WTC11 (cell line): ENCODE measurements around the gene OSM. TPM values are rescaled to one million over a fixed set of nuclear protein-coding genes. Genes with fewer than 3 reads are reported as not detected.

ENCODE experiments used
- ATAC-seq: fragments of 200-7000 bp; cut with Tn5 transposase; 2 replicates; pipeline ENCODE4 v1.10.0; 2021; ENCODE audit warnings: mild to moderate bottlenecking, moderate library complexity
- CTCF ChIA-PET: fragments of 300-600 bp; sonication (Branson Sonifier 250); formaldehyde crosslinking; loops from one replicate; lab custom pipeline; 2021; ENCODE audit warnings: antibody characterized with exemption; lab: Charles Lee
- POLR2A ChIA-PET: fragments of 350-600 bp; sonication (Branson Sonifier 250); formaldehyde crosslinking; loops from one replicate; lab custom pipeline; 2021; ENCODE audit warnings: antibody characterized with exemption; lab: Charles Lee
- DNase-seq: peaks from one replicate; pipeline ENCODE4 v3.0.0; 2021; ENCODE audit warnings: low spot score
- H3K27ac Mint-ChIP-seq: 2 replicates; pipeline ENCODE4 v1.8.0; 2021; ENCODE audit warnings: mixed read lengths
- H3K27me3 Mint-ChIP-seq: 2 replicates; pipeline ENCODE4 v1.8.0; 2021; ENCODE audit warnings: low read depth, mild to moderate bottlenecking, moderate library complexity, mixed read lengths
- H3K36me3 Mint-ChIP-seq: 2 replicates; pipeline ENCODE4 v1.8.0; 2021; ENCODE audit warnings: mixed read lengths
- H3K4me1 Mint-ChIP-seq: 2 replicates; pipeline ENCODE4 v1.8.0; 2022; ENCODE audit warnings: mixed read lengths
- H3K4me3 Mint-ChIP-seq: 2 replicates; pipeline ENCODE4 v1.8.0; 2021; ENCODE audit warnings: mild to moderate bottlenecking, moderate library complexity, mixed read lengths
- H3K9me3 Mint-ChIP-seq: 2 replicates; pipeline ENCODE4 v1.8.0; 2021; ENCODE audit warnings: mixed read lengths
- GABPB1 ChIP-seq: sonication (generic); formaldehyde crosslinking; IDR thresholded peaks from 2 replicates; pipeline ENCODE4 v1.8.1; 2023; ENCODE audit warnings: mild to moderate bottlenecking, missing genetic modification reagents
- HMGA2 ChIP-seq: fragments of 250-450 bp; sonication (Bioruptor Pico); IDR thresholded peaks from 2 replicates; pipeline ENCODE4 v1.4.0; 2021; ENCODE audit warnings: mild to moderate bottlenecking, moderate library complexity
- IRF2 ChIP-seq: sonication (generic); formaldehyde crosslinking; IDR thresholded peaks from 2 replicates; pipeline ENCODE4 v1.8.0; 2022; ENCODE audit warnings: low read depth, missing genetic modification reagents, borderline replicate concordance
- JAZF1 ChIP-seq: fragments of 250-450 bp; sonication (Bioruptor Pico); IDR thresholded peaks from 2 replicates; pipeline ENCODE4 v1.9.0; 2021; ENCODE audit warnings: moderate library complexity, mild to moderate bottlenecking, inconsistent platforms
- KAT7 ChIP-seq: sonication (generic); formaldehyde crosslinking; IDR thresholded peaks from 2 replicates; pipeline ENCODE4 v1.8.1; 2023; ENCODE audit warnings: missing genetic modification reagents, mild to moderate bottlenecking, borderline replicate concordance
- MXD4 ChIP-seq: fragments of 250-450 bp; sonication (Bioruptor Pico); IDR thresholded peaks from 2 replicates; pipeline ENCODE4 v1.8.0; 2021; ENCODE audit warnings: mild to moderate bottlenecking, moderate library complexity, borderline replicate concordance
- OVOL2 ChIP-seq: fragments of 250-450 bp; sonication (Bioruptor Pico); IDR thresholded peaks from 2 replicates; pipeline ENCODE4 v1.9.0; 2021; ENCODE audit warnings: mild to moderate bottlenecking, borderline replicate concordance
- PRRX2 ChIP-seq: fragments of 250-450 bp; sonication (Bioruptor Pico); IDR thresholded peaks from 2 replicates; pipeline ENCODE4 v1.8.0; 2021; ENCODE audit warnings: mild to moderate bottlenecking
- RELA ChIP-seq: sonication (generic); formaldehyde crosslinking; IDR thresholded peaks from 2 replicates; pipeline ENCODE4 v1.8.1; 2022; ENCODE audit warnings: missing genetic modification reagents, mild to moderate bottlenecking, borderline replicate concordance
- RORB ChIP-seq: fragments of 250-450 bp; sonication (Bioruptor Pico); IDR thresholded peaks from 2 replicates; pipeline ENCODE4 v1.9.0; 2021; ENCODE audit warnings: mild to moderate bottlenecking
- SMAD3 ChIP-seq: sonication (generic); formaldehyde crosslinking; IDR thresholded peaks from 2 replicates; pipeline ENCODE4 v1.8.0; 2022; ENCODE audit warnings: missing genetic modification reagents, mild to moderate bottlenecking, borderline replicate concordance
- TP53 ChIP-seq: sonication (generic); formaldehyde crosslinking; IDR thresholded peaks from 2 replicates; pipeline ENCODE4 v1.8.1; 2023; ENCODE audit warnings: mild to moderate bottlenecking, missing genetic modification reagents
- ZNF263 ChIP-seq: sonication (generic); formaldehyde crosslinking; IDR thresholded peaks from 2 replicates; pipeline ENCODE4 v1.8.1; 2022; ENCODE audit warnings: low read depth, mild to moderate bottlenecking, moderate library complexity, missing genetic modification reagents
- ZNF317 ChIP-seq: sonication (generic); formaldehyde crosslinking; IDR thresholded peaks from 2 replicates; pipeline ENCODE4 v1.8.1; 2023; ENCODE audit warnings: low read depth, mild to moderate bottlenecking, moderate library complexity, missing genetic modification reagents, borderline replicate concordance
- total RNA-seq: library from RNA; stranded (reverse); gene quantifications from 3 replicates; pipeline ENCODE4 v1.2.3, GENCODE V29; 2021
- TF ChIP-seq, protein P1 (sequence below): sonication (generic); formaldehyde crosslinking; IDR thresholded peaks from 2 replicates; pipeline ENCODE4 v1.8.1; 2022; ENCODE audit warnings: missing genetic modification reagents, borderline replicate concordance
- TF ChIP-seq, protein P2 (sequence below): sonication (generic); formaldehyde crosslinking; IDR thresholded peaks from 2 replicates; pipeline ENCODE4 v1.8.1; 2022; ENCODE audit warnings: low read depth, missing genetic modification reagents, borderline replicate concordance
- TF ChIP-seq, protein P3 (sequence below): fragments of 250-450 bp; sonication (Bioruptor Pico); conservative IDR thresholded peaks from 2 replicates; pipeline ENCODE4 v1.9.0; 2021; ENCODE audit warnings: mild to moderate bottlenecking
- TF ChIP-seq, protein P4 (sequence below): sonication (generic); formaldehyde crosslinking; conservative IDR thresholded peaks from 2 replicates; pipeline ENCODE4 v1.8.1; 2023; ENCODE audit warnings: mild to moderate bottlenecking, low read depth, missing genetic modification reagents, moderate library complexity
- TF ChIP-seq, protein P5 (sequence below): sonication (generic); formaldehyde crosslinking; conservative IDR thresholded peaks from 2 replicates; pipeline ENCODE4 v1.8.1; 2022; ENCODE audit warnings: mild to moderate bottlenecking, missing genetic modification reagents
- TF ChIP-seq, protein P6 (sequence below): sonication (generic); formaldehyde crosslinking; IDR thresholded peaks from 2 replicates; pipeline ENCODE4 v1.8.0; 2023; ENCODE audit warnings: missing genetic modification reagents

The OSM gene
- total RNA-seq, 1 experiment from 2014 or later, result not detected

DNA sequence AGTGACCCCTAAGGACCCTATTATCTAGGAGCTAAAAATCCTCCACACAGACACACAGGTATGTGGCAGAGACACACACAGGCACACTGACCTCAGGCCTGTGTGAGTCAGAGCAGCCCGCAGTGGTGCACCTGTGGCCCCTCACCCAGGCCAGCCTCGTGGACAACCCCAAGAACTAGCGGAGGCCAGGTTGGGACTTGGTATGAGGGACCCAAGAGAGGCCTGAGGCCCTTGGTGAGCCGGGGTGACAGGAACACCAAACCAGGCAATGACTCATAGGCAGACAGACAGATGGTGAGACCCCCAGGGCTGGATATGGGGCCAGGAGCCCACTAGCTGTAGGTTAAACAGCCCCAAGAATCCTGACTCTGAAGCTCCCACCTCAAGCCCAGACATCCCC is 16.7 kb upstream of the OSM start:
- Mint-ChIP-seq H3K4me3 (no peak overlapping the region), H3K4me1 (peaks cover 4% of the 10 kb centered on the region), H3K27ac (no peak overlapping the region), H3K36me3 (no peaks in the 10 kb centered on the region), H3K9me3 (no peaks in the 10 kb centered on the region), H3K27me3 (peaks cover 3% of the 10 kb centered on the region)
- no peak for ATAC-seq
- ChIA-PET CTCF (interaction anchor here (3.6 to 3.7 kb wide), 2 partner anchors 20 to 27 kb away, joined by 18 to 25 read pairs; no protein-coding TSS in a partner anchor), POLR2A (interaction anchor here (0.6 to 1.1 kb wide), 2 partner anchors 13 to 258 kb away, joined by 3 read pairs; no protein-coding TSS in a partner anchor)
- no peak for DNase-seq
- TF ChIP-seq, protein P1, sequence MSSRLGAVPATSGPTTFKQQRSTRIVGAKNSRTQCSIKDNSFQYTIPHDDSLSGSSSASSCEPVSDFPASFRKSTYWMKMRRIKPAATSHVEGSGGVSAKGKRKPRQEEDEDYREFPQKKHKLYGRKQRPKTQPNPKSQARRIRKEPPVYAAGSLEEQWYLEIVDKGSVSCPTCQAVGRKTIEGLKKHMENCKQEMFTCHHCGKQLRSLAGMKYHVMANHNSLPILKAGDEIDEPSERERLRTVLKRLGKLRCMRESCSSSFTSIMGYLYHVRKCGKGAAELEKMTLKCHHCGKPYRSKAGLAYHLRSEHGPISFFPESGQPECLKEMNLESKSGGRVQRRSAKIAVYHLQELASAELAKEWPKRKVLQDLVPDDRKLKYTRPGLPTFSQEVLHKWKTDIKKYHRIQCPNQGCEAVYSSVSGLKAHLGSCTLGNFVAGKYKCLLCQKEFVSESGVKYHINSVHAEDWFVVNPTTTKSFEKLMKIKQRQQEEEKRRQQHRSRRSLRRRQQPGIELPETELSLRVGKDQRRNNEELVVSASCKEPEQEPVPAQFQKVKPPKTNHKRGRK (CRISPR knock-in tag), result no peak
- TF ChIP-seq, protein P2, sequence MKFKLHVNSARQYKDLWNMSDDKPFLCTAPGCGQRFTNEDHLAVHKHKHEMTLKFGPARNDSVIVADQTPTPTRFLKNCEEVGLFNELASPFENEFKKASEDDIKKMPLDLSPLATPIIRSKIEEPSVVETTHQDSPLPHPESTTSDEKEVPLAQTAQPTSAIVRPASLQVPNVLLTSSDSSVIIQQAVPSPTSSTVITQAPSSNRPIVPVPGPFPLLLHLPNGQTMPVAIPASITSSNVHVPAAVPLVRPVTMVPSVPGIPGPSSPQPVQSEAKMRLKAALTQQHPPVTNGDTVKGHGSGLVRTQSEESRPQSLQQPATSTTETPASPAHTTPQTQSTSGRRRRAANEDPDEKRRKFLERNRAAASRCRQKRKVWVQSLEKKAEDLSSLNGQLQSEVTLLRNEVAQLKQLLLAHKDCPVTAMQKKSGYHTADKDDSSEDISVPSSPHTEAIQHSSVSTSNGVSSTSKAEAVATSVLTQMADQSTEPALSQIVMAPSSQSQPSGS (CRISPR knock-in tag), result no peak
- TF ChIP-seq HMGA2 (CRISPR knock-in tag) (no peak), MXD4 (no peak), IRF2 (CRISPR knock-in tag) (no peak), OVOL2 (CRISPR knock-in tag) (no peak), RELA (CRISPR knock-in tag) (no peak), KAT7 (no peak), SMAD3 (CRISPR knock-in tag) (no peak), JAZF1 (CRISPR knock-in tag) (no peak), ZNF317 (CRISPR knock-in tag) (no peak), PRRX2 (no peak), RORB (CRISPR knock-in tag) (no peak), TP53 (CRISPR knock-in tag) (no peak), ZNF263 (CRISPR knock-in tag) (no peak), GABPB1 (no peak)
- TF ChIP-seq, protein P3, sequence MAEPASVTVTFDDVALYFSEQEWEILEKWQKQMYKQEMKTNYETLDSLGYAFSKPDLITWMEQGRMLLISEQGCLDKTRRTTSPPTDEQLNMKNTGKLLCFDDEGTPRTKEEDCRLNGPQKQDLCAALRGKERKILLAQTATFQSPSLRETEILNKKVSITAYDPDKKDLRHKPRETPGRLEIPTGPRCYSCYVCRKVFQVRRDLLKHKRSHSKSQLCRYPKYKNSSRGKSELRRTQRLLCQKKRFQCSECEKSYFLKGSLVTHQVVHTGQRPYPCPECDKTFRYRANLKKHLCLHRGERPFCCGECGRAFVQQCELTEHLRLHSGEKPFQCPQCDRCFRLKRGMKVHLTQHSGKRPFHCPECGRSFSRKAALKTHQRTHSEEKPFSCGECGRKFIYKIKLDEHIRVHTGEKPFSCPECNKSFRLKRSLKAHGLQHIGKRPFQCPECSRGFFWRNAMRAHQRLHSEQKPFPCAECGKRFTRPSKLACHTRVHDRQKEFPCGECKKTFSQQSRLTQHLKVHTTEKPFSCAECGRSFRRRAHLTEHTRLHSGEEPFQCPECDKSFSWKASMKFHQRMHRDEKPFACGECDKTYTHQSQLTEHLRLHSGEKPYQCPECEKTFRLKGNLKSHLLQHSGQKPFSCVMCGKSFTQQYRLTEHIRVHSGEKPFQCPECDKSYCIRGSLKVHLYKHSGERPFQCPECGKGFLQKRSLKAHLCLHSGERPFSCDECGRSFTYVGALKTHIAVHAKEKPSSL (CRISPR knock-in tag), result no peak
- TF ChIP-seq, protein P4, sequence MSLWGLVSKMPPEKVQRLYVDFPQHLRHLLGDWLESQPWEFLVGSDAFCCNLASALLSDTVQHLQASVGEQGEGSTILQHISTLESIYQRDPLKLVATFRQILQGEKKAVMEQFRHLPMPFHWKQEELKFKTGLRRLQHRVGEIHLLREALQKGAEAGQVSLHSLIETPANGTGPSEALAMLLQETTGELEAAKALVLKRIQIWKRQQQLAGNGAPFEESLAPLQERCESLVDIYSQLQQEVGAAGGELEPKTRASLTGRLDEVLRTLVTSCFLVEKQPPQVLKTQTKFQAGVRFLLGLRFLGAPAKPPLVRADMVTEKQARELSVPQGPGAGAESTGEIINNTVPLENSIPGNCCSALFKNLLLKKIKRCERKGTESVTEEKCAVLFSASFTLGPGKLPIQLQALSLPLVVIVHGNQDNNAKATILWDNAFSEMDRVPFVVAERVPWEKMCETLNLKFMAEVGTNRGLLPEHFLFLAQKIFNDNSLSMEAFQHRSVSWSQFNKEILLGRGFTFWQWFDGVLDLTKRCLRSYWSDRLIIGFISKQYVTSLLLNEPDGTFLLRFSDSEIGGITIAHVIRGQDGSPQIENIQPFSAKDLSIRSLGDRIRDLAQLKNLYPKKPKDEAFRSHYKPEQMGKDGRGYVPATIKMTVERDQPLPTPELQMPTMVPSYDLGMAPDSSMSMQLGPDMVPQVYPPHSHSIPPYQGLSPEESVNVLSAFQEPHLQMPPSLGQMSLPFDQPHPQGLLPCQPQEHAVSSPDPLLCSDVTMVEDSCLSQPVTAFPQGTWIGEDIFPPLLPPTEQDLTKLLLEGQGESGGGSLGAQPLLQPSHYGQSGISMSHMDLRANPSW, result no peak
- TF ChIP-seq, protein P5, sequence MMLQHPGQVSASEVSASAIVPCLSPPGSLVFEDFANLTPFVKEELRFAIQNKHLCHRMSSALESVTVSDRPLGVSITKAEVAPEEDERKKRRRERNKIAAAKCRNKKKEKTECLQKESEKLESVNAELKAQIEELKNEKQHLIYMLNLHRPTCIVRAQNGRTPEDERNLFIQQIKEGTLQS (CRISPR knock-in tag), result no peak
- TF ChIP-seq, protein P6, sequence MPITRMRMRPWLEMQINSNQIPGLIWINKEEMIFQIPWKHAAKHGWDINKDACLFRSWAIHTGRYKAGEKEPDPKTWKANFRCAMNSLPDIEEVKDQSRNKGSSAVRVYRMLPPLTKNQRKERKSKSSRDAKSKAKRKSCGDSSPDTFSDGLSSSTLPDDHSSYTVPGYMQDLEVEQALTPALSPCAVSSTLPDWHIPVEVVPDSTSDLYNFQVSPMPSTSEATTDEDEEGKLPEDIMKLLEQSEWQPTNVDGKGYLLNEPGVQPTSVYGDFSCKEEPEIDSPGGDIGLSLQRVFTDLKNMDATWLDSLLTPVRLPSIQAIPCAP, result no peak
